GM18498 (cell line): Measurements from ENCODE around the gene GABBR2.

ENCODE experiments used
- ATAC-seq: cut with Tn5 transposase; IDR thresholded peaks from one replicate; pipeline ENCODE4 v1.9.1; 2021; ENCODE audit warnings: mild to moderate bottlenecking, moderate library complexity; ENCODE audit not compliant: unreplicated experiment

GABBR2 gene

DNA sequence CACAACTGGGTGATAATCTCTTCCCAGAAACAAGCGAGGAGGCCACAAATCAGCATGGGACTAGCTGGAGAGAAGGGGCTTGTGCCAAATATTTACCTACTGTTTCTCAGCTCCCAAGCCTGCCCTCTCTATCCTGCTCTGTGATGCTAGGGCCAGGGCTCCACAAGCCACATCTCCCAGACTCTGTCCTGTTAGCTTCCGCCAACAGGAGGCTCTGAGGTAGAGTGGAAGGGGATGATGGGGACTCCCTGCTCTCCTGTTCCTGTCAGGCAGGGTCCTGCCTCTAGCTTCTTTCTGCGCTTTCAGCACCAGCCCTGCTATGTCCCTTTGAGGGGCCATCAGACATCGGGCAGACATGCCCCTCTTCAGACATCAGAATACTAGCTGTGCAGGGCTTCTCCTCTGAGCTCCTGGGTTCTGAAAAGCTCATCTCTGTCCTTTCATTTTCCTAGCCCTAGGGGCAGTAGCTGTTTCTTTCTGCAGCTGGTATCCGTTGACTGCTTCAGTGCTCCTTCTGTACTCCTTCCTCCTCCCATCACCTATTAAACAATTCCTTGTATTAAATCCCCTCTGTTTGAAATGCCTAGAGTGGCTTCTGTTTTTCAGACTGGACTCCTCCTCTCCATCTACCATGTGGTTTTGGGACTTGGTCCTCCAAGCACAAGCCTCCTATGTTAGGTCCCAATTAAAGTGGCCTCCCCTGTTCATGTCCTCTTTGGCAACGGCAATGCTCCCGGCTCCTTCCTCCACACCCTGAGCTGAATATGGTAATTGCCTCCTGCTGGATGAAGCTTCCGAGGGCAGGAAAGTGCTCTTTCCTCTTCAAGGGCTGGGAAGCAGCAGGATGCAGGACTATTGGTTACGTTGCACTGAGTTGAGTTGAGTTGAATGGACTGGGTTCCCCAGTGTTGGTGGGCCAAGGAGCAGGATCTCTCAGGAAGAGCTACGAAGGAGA, 292.2 kb downstream of the GABBR2 start:
- no peak for ATAC-seq

DNA sequence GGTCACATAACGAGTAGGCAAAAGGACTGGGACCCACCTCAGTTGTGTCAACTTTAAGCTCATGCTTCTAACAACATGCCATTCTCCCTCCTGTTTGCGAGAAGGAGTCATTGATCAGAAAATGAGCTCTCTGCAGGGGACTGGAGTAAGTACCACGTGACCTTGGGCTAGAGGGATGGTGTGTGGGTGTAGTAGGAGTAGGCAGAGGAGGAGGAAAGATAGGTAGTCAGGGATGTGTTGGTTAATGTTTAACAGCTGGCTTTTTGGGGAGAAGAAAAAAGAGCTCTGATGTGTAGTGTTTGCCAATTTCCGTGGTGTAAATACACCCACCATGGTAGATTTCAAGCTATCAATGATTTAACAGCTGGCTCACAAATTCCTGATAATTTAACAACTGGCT, 293.0 kb downstream of the GABBR2 start:
- ATAC-seq = no peak

- no peak for ATAC-seq
Observed at GRCh38 chr9:98413084-98413483, 295.7 kb downstream of the GABBR2 start.

- no peak for ATAC-seq
Observed at GRCh38 chr9:98412101-98412842, 296.5 kb downstream of the GABBR2 start.

GRCh38 chr9:98410185-98410697, 298.5 kb downstream of the GABBR2 start:
- no peak for ATAC-seq

GRCh38 chr9:98409719-98410118, 299.0 kb downstream of the GABBR2 start:
- no peak for ATAC-seq

DNA sequence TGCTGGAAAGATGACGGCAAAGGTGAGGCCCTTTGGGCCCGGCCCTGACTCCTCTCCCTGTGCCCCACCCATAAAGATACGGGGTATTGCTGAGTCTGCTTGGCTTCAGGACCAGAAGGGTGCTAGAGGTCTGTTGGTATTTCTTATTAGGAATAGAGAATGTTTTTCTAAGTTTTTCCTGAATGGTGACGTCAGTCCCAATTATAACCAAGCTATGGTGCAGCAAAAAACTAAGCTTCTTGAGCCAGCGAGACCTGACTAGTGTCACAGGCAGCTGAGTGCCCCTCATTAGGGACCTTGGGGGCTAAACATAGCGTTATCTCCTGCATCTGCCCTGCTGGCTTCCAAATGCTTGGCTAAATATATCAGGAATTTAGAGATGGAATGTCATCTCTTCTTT, 302.3 kb downstream of the GABBR2 start:
- no peak for ATAC-seq

- no peak for ATAC-seq
Observed at GRCh38 chr9:98404237-98404636, 304.5 kb downstream of the GABBR2 start.

GRCh38 chr9:98403715-98404114, 305.0 kb downstream of the GABBR2 start:
- ATAC-seq = no peak

GRCh38 chr9:98402019-98402840, 306.5 kb downstream of the GABBR2 start:
- ATAC-seq = no peak

DNA sequence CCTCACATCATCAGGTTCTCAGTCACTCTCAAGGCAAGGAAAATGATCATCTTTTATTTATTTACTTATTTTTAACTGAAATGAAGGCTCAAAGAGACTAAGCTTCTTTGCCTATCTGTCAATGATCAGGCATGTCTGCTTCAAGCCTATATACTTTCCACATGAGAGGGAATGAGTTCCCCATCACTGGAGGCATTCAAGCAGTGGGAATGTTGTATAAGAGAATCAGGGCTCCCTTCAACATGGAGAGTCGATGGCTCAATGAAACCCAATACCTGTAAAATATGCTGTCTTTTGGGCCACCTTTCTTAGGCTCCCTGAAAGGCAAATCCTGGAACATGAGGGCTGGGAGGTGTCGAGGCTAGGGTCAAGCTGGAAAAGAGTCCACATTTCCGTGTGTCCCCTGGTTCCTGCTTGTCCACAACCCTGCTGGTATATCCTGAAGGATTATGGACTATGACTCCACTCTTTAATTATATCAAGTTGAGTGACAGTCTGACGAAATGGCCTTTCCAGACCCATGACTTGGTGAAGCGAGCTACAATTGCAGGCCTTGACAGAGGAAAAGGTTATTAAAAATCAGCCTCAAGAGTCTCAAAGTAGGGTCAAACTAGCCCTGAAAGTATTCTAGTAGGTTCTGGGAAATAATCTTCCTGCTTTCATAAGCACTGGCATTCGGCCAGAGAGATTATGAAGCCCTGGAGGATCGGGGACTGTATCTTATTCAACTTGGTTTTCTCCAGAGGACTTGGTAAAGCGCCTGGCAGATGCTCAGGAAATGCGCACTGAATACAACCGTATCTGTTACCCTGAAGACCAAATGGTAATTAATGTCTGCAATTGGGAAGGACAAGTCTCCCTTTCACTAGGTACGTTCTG, 307.4 kb downstream of the GABBR2 start:
- ATAC-seq = no peak

- no peak for ATAC-seq
Observed at GRCh38 chr9:98399950-98400683, 308.6 kb downstream of the GABBR2 start.

GRCh38 chr9:98396656-98397055, 312.1 kb downstream of the GABBR2 start:
- no peak for ATAC-seq

DNA sequence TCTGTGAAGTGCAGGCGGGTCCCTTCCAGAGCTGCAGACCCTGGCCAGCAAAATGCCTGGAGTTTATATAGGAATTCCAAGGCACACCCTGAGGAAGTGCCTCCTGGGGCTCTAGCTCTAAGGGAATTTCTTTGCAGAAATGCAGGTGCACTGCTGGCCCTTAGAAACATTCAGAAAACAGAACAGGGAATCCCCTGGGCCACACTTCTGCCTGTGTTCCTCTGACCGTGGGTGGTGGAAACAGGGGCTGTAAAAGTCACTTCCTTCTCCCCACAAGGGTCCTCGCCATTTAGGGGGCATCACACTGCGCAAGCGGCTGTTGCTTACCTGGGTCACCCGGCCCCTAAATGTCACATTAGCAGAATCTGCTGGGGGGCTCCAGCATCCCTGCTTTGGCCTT, 312.5 kb downstream of the GABBR2 start:
- no peak for ATAC-seq

DNA sequence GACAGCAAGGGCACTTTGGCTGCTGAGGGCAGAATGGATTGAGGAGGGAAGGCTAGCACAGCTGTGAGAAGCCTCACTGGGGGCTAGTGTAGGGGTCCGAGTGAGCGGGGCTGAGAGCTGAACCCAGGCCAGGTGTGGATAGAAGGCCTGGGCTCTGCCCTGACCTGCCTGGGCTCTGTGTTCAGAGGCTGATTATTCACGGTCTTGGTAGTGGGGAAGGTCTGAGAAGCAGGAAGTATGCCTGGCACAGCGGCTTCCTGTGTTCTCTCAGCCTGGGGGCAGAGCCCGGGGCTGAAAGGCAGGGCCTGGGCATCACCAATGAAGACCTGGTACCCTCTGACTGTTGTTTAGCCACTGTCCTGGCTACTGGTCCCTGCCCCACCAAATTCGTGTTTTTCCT, 316.9 kb downstream of the GABBR2 start:
- no peak for ATAC-seq

DNA sequence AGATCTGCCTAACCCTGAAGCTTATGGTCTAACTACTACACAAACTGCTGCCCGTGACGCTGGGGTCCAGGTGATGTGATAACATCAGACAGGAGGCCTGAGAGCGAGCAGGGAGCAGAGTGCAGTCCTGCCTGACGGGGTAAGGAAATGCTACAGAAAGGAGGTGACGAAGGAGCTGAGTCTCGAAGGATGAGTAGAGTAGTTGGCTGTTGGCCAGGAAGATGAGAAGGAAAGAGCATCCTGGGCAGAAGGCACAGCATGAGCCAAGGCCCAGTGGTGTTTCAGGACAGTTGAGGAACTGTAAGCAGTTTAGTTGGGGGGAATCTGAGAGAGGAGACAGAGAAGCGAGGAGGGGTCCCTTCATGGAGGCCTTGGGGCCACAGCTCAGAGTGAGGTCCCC, 317.3 kb downstream of the GABBR2 start:
- no peak for ATAC-seq

- ATAC-seq = no peak
Observed at GRCh38 chr9:98385751-98386150, 323.0 kb downstream of the GABBR2 start.

DNA sequence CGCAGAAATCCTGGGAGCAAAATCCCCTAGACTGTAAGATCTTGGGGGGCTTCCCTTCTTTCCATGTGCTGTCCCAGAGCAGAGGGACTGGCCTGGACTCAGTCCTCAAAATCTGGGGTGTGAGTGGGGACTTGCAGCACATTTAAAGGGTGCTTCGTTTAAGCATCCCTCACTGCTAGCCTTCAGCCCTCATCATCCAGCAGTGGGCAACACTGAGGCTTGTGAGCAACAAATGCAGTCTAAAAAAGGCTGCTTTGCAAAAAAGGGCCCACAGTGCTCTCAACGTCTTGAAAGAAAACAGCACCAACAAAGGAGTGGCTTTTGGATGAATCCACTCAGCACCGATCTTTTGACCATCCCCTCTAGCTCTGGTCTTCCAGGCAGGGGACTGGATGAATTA, 325.0 kb downstream of the GABBR2 start:
- no peak for ATAC-seq
